Spleen (tissue), 7 donors: ENCODE results near the gene ZNF132.

Experiments used
- POLR2A ChIP-seq, 3 donors: fragments of 450-650 bp; IDR thresholded peaks; one replicate each; pipeline ENCODE4 v1.5.1; 2017; ENCODE audit warnings: antibody characterized with exemption in 3 of 3, mild to moderate bottlenecking in 1 of 3
- POLR2AphosphoS5 ChIP-seq, 3 donors: sonication (generic); formaldehyde crosslinking; IDR thresholded peaks; one replicate each; pipeline ENCODE4 v1.5.1; 2017; ENCODE audit warnings: antibody characterized with exemption in 3 of 3
- TF ChIP-seq, protein P1 (sequence below), 11 experiments: fragments of 200-600 bp in 7 of 11; fragments of 450-650 bp in 4 of 11; sonication (generic) in 4 of 11; IDR thresholded peaks in 8 of 11; conservative IDR thresholded peaks in 3 of 11; 1 replicate in 7 of 11; 2 replicates in 4 of 11; pipeline versions ENCODE4 v1.4.0 to v1.8.0; 2016 to 2021; ENCODE audit warnings: antibody characterized with exemption in 11 of 11, inconsistent platforms in 4 of 11, mild to moderate bottlenecking in 1 of 11
- donor health status: DM: no; HTN: no; CAD: no; lungs with moderate emphysema.
- donor health status: DM: no; HTN: no; CAD: no.
- donor health status: DM: no; HTN: no; CAD: no.

DNA sequence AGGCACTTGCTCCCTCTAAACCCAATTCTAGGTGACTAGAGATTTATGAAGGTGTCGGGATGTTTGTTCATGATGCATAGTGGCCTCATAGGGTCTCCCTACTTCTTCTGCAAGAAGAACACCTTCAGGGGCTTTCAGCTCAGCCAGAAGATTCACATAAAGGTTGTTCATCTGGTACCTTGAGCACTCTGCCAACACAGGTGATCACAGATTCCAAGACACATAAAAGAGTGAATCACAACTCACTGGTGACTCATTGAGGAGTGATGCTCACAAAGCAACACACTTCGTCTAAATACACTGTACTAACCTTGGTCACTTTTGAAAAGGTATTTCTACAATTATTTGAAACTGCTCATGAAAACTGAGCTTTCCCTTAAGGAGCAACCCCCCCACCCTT lies 20.1 kb upstream of the ZNF132 start:
- no peak for TF ChIP-seq POLR2AphosphoS5 (IDR thresholded peaks at IDR 0.05)
- TF ChIP-seq, protein P1, sequence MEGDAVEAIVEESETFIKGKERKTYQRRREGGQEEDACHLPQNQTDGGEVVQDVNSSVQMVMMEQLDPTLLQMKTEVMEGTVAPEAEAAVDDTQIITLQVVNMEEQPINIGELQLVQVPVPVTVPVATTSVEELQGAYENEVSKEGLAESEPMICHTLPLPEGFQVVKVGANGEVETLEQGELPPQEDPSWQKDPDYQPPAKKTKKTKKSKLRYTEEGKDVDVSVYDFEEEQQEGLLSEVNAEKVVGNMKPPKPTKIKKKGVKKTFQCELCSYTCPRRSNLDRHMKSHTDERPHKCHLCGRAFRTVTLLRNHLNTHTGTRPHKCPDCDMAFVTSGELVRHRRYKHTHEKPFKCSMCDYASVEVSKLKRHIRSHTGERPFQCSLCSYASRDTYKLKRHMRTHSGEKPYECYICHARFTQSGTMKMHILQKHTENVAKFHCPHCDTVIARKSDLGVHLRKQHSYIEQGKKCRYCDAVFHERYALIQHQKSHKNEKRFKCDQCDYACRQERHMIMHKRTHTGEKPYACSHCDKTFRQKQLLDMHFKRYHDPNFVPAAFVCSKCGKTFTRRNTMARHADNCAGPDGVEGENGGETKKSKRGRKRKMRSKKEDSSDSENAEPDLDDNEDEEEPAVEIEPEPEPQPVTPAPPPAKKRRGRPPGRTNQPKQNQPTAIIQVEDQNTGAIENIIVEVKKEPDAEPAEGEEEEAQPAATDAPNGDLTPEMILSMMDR (IDR thresholded peaks at IDR 0.05 in 8 of 11, conservative IDR thresholded peaks at IDR 0.05 in 3 of 11), result no peak
- TF ChIP-seq POLR2A (IDR thresholded peaks at IDR 0.05), result no peak
